Measurements from ENCODE around the gene CNOT6. TPM values are rescaled to one million over a fixed set of nuclear protein-coding genes. Genes with fewer than 3 reads are reported as not detected.
"Not testable (repeated sequence)": the region's sequence is repeated elsewhere in the genome, so short reads cannot be mapped to it uniquely, and the experiment has no call there.

The CNOT6 gene
- polyA plus RNA-seq, 4 donors: 53.0 to 74.1 (median 61.4) TPM

- DNase-seq (ENCODE audit: low read depth in 4 of 4, low spot score in 3 of 4): not testable (repeated sequence)
Measured at GRCh38 chr5:180515974-180516373, 21.8 kb downstream of the CNOT6 start.

GRCh38 chr5:180516440-180516839, 22.3 kb downstream of the CNOT6 start:
- no peak for DNase-seq (ENCODE audit: low read depth in 4 of 4, low spot score in 3 of 4)

- no peak for DNase-seq (ENCODE audit: low read depth in 4 of 4, low spot score in 3 of 4)
Measured at GRCh38 chr5:180519098-180519497, 24.9 kb downstream of the CNOT6 start.

- DNase-seq (ENCODE audit: low read depth in 4 of 4, low spot score in 3 of 4): no peak
Measured at GRCh38 chr5:180521101-180521500, 26.9 kb downstream of the CNOT6 start.

- no peak for DNase-seq (ENCODE audit: low read depth in 4 of 4, low spot score in 3 of 4)
Measured at GRCh38 chr5:180521591-180521990, 27.4 kb downstream of the CNOT6 start.

GRCh38 chr5:180522330-180522729, 28.2 kb downstream of the CNOT6 start:
- no peak for DNase-seq (ENCODE audit: low read depth in 4 of 4, low spot score in 3 of 4)

GRCh38 chr5:180523629-180524466, 29.7 kb downstream of the CNOT6 start:
- peak in 3 of 4 donors; percentile 15 to 40 (median 31) for DNase-seq (ENCODE audit: low read depth in 4 of 4, low spot score in 3 of 4)

GRCh38 chr5:180525399-180525798, 31.2 kb downstream of the CNOT6 start:
- DNase-seq (ENCODE audit: low read depth in 4 of 4, low spot score in 3 of 4): no peak

- no peak for DNase-seq (ENCODE audit: low read depth in 4 of 4, low spot score in 3 of 4)
Measured at GRCh38 chr5:180526269-180526668, 32.1 kb downstream of the CNOT6 start.

GRCh38 chr5:180527659-180528058, 33.5 kb downstream of the CNOT6 start:
- DNase-seq (ENCODE audit: low read depth in 4 of 4, low spot score in 3 of 4): no peak

GRCh38 chr5:180531036-180531585, 36.9 kb downstream of the CNOT6 start:
- not testable (repeated sequence) for DNase-seq (ENCODE audit: low read depth in 4 of 4, low spot score in 3 of 4)

- no peak for DNase-seq (ENCODE audit: low read depth in 4 of 4, low spot score in 3 of 4)
Measured at GRCh38 chr5:180532268-180532667, 38.1 kb downstream of the CNOT6 start.

- no peak for DNase-seq (ENCODE audit: low read depth in 4 of 4, low spot score in 3 of 4)
Measured at GRCh38 chr5:180533845-180534244, 39.7 kb downstream of the CNOT6 start.

- no peak for DNase-seq (ENCODE audit: low read depth in 4 of 4, low spot score in 3 of 4)
Measured at GRCh38 chr5:180535573-180535972, 41.4 kb downstream of the CNOT6 start.

- DNase-seq (ENCODE audit: low read depth in 4 of 4, low spot score in 3 of 4): no peak
Measured at GRCh38 chr5:180540050-180540694, 46.0 kb downstream of the CNOT6 start.

GRCh38 chr5:180541710-180542109, 47.5 kb downstream of the CNOT6 start:
- DNase-seq (ENCODE audit: low read depth in 4 of 4, low spot score in 3 of 4): no peak

- no peak for DNase-seq (ENCODE audit: low read depth in 4 of 4, low spot score in 3 of 4)
Measured at GRCh38 chr5:180545248-180545647, 51.1 kb downstream of the CNOT6 start.

GRCh38 chr5:180548563-180548962, 54.4 kb downstream of the CNOT6 start:
- DNase-seq (ENCODE audit: low read depth in 4 of 4, low spot score in 3 of 4): no peak

- DNase-seq (ENCODE audit: low read depth in 4 of 4, low spot score in 3 of 4): no peak
Measured at GRCh38 chr5:180553530-180553929, 59.4 kb downstream of the CNOT6 start.

GRCh38 chr5:180555168-180555921, 61.2 kb downstream of the CNOT6 start:
- DNase-seq (ENCODE audit: low read depth in 4 of 4, low spot score in 3 of 4): no peak

GRCh38 chr5:180557217-180557809, 63.1 kb downstream of the CNOT6 start:
- no peak for DNase-seq (ENCODE audit: low read depth in 4 of 4, low spot score in 3 of 4)

Data from right renal pelvis (tissue), 4 donors.